GM19240 (cell line): ENCODE measurements around the gene SULF2.

Experiments used
- DNase-seq: peaks from one replicate; pipeline ENCODE4 v3.0.0; 2011; ENCODE audit warnings: low spot score; ENCODE audit not compliant: insufficient read length

Gene SULF2

GRCh38 chr20:47610247-47610944 is 174.9 kb downstream of the SULF2 start:
- no peak for DNase-seq

DNA sequence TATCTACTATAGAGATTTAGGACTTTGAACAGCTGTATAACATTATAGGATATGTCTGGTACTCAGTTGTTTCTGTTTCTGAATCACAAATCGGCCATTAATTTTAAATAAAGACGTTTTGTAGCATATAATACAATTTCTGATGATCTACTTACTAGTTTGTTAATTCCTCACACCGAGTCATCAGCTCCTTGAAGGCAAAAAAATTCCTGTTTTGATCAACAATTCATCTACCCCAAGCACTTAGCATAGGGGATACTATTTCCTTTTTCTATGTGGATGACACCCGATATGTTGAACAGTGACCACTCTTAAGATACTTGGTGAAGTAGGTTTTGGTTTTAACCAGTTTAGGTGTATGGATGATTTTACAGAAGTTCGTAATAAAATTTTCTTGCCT is 176.3 kb downstream of the SULF2 start:
- DNase-seq, result no peak
